Measurements from ENCODE around the gene FGFRL1.

FGFRL1 gene

DNA sequence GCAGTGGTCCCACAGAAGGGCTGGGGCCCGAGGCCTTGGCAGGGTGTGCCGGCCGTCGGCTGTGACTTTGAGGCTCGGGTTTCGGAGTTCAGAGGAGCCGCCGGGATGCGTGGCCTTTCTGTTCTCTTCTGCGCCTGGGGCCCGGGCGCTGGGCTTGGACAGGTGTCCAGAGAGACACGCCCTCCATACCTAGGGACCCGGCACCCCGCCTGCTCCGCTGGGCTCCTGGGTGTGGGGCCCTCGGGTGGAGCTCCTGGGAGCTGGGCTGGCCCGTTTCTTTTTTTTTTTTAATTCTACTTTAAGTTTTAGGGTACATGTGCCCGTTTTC lies 11.3 kb downstream of the FGFRL1 start:
- Histone ChIP-seq H3K9ac (0 out of 2 replicates have a peak overlapping the region, but pooled peaks have one; percentile 19), H3K27me3 (no peaks in the 10 kb centered on the region), H3K4me2 (peak overlapping the region; percentile 81), H3K4me1 (peaks cover 71% of the 10 kb centered on the region), H3K36me3 (peaks cover 45% of the 10 kb centered on the region), H3K27ac (peak overlapping the region; percentile 66), H3K4me3 (no peak overlapping the region), H4K20me1 (peaks cover 85% of the 10 kb centered on the region), H3K9me3 (no peaks in the 10 kb centered on the region)
- no peak for TF ChIP-seq Cebpa-rat (IDR thresholded peaks at IDR 0.05)

DNA sequence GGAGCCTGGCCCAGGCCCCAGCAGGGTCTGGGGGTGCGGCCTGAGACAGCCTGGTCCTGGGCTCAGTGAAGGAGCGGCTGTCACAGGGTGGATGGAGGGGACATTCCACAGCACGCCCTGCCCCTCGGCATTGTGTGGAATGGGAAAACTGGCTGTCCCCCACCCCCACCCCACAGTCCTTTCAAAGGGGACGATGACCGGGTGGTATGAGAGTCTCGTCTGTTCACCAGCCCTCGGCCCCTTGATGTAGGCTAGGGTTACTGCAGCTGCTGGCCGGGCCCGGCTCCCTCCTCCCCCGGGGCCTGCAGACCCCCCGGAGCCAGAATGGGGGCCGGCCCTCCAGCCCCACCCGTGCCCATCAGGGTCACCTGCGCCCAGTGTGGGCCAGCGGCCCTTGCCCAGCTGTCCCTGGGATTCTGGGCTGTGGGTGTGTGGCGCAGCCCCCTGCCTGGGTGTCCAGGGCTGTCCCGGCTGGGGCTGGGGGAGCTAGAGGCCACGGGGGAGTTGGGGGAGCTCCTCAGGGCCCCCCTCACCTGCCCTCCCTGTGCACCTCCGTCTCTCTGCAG lies 11.7 kb downstream of the FGFRL1 start:
- Histone ChIP-seq H3K4me1 (peaks cover 67% of the 10 kb centered on the region), H3K4me3 (no peak overlapping the region), H3K4me2 (peak overlapping the region; percentile 81; the same call in 1 of the 2 replicates), H3K36me3 (peaks cover 45% of the 10 kb centered on the region), H3K9ac (0 out of 2 replicates have a peak overlapping the region, but pooled peaks have one; percentile 19), H3K9me3 (no peaks in the 10 kb centered on the region), H3K27ac (peak overlapping the region; percentile 66), H3K27me3 (no peaks in the 10 kb centered on the region), H4K20me1 (peaks cover 80% of the 10 kb centered on the region)
- TF ChIP-seq Cebpa-rat (IDR thresholded peaks at IDR 0.05) = no peak

- H3K4me1 ChIP-seq = peaks cover 61% of the 10 kb centered on the region
- no peaks in the 10 kb centered on the region for H3K9me3 ChIP-seq
- H3K27me3 ChIP-seq = no peaks in the 10 kb centered on the region
- TF ChIP-seq Cebpa-rat (IDR thresholded peaks at IDR 0.05) = no peak
- H3K4me3 ChIP-seq = no peak overlapping the region
- H3K9ac ChIP-seq = no peak overlapping the region
- H3K36me3 ChIP-seq = peaks cover 45% of the 10 kb centered on the region
- H4K20me1 ChIP-seq = peaks cover 71% of the 10 kb centered on the region
- H3K4me2 ChIP-seq = no peak overlapping the region
- no peak overlapping the region for H3K27ac ChIP-seq
Measured at GRCh38 chr4:1023895-1024740, 12.7 kb downstream of the FGFRL1 start.

GRCh38 chr4:1024882-1025545 lies 13.6 kb downstream of the FGFRL1 start:
- H3K9ac ChIP-seq = no peak overlapping the region
- H3K4me3 ChIP-seq = no peak overlapping the region
- no peaks in the 10 kb centered on the region for H3K27me3 ChIP-seq
- peaks cover 45% of the 10 kb centered on the region for H3K36me3 ChIP-seq
- TF ChIP-seq Cebpa-rat (IDR thresholded peaks at IDR 0.05) = no peak
- H3K27ac ChIP-seq = no peak overlapping the region
- peaks cover 68% of the 10 kb centered on the region for H4K20me1 ChIP-seq
- H3K4me2 ChIP-seq = no peak overlapping the region
- H3K9me3 ChIP-seq = no peaks in the 10 kb centered on the region
- H3K4me1 ChIP-seq = peaks cover 61% of the 10 kb centered on the region

DNA sequence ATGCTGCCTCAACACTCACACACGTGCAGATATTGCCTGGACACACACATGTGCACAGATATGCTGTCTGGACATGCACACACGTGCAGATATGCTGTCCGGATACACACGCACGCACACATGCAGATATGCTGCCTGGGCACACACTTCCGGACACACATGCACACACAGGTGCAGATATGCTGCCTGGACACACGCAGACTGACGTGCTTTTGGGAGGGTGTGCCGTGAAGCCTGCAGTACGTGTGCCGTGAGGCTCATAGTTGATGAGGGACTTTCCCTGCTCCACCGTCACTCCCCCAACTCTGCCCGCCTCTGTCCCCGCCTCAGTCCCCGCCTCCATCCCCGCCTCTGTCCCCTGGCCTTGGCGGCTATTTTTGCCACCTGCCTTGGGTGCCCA lies 14.7 kb downstream of the FGFRL1 start:
- peak overlapping the region; percentile 50 for H3K4me2 ChIP-seq
- H3K27ac ChIP-seq = no peak overlapping the region
- TF ChIP-seq Cebpa-rat (IDR thresholded peaks at IDR 0.05) = no peak
- H3K36me3 ChIP-seq = peaks cover 45% of the 10 kb centered on the region
- H3K9me3 ChIP-seq = no peaks in the 10 kb centered on the region
- H4K20me1 ChIP-seq = peaks cover 72% of the 10 kb centered on the region
- H3K4me1 ChIP-seq = peaks cover 67% of the 10 kb centered on the region
- no peak overlapping the region for H3K9ac ChIP-seq
- no peak overlapping the region for H3K4me3 ChIP-seq
- H3K27me3 ChIP-seq = peaks cover 4% of the 10 kb centered on the region; the same call in 1 of the 2 replicates

GRCh38 chr4:1027219-1027914 lies 15.9 kb downstream of the FGFRL1 start:
- H3K4me2 ChIP-seq = no peak overlapping the region; the same call in 1 of the 2 replicates
- H4K20me1 ChIP-seq = peaks cover 72% of the 10 kb centered on the region
- H3K9ac ChIP-seq = no peak overlapping the region
- no peak overlapping the region for H3K4me3 ChIP-seq
- peaks cover 17% of the 10 kb centered on the region for H3K27me3 ChIP-seq
- no peaks in the 10 kb centered on the region for H3K9me3 ChIP-seq
- peaks cover 42% of the 10 kb centered on the region for H3K36me3 ChIP-seq
- peaks cover 67% of the 10 kb centered on the region for H3K4me1 ChIP-seq
- TF ChIP-seq Cebpa-rat (IDR thresholded peaks at IDR 0.05) = no peak
- no peak overlapping the region for H3K27ac ChIP-seq

DNA sequence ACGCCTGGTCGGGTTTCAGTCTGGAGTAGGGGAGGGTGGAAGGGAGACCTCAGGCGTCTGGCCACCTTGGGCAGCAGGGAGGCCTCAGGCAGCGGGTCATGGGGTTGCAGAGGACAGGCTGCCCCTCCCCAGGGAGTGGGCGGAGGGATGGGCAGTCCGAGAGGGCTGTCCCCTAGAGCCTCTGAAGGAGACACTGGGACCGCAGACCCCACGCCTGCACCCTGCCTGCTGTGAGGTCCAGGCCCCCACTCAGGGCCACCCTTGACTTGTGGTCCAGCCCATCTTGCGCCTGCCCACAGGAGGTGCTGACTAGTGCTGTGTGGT lies 16.5 kb downstream of the FGFRL1 start:
- Histone ChIP-seq H3K4me3 (no peak overlapping the region), H3K4me2 (no peak overlapping the region), H4K20me1 (peaks cover 72% of the 10 kb centered on the region), H3K9ac (no peak overlapping the region), H3K36me3 (peaks cover 37% of the 10 kb centered on the region), H3K4me1 (peaks cover 67% of the 10 kb centered on the region), H3K9me3 (no peaks in the 10 kb centered on the region), H3K27me3 (peaks cover 22% of the 10 kb centered on the region), H3K27ac (no peak overlapping the region)
- TF ChIP-seq Cebpa-rat (IDR thresholded peaks at IDR 0.05) = no peak

GRCh38 chr4:1028574-1029220 lies 17.3 kb downstream of the FGFRL1 start:
- no peak overlapping the region for H3K9ac ChIP-seq
- H4K20me1 ChIP-seq = peaks cover 74% of the 10 kb centered on the region
- no peak for TF ChIP-seq Cebpa-rat (IDR thresholded peaks at IDR 0.05)
- H3K9me3 ChIP-seq = no peaks in the 10 kb centered on the region
- H3K27ac ChIP-seq = no peak overlapping the region
- peaks cover 70% of the 10 kb centered on the region for H3K4me1 ChIP-seq
- peaks cover 30% of the 10 kb centered on the region for H3K36me3 ChIP-seq
- peak overlapping the region; percentile 90 for H3K4me2 ChIP-seq
- peaks cover 30% of the 10 kb centered on the region for H3K27me3 ChIP-seq
- H3K4me3 ChIP-seq = no peak overlapping the region

DNA sequence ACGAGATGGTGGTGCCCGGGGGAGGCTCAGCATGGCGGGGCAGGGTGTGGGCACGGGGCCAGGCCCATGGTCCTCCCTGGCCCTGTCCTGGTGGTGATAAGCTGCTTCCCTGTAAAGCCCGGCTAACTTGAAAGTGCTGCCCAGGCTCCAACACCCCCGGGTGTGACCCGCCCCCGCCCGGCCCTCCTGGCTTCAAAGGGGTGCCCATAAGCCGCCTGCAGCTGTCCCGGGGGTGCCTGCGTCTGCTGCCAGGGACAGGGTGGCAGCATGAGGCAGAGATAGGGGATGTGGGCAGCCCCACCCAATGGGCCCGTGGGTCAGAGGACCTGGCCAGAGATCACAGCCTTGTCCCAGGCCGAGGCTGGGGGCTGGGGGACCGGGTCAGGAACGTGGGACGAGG lies 18.1 kb downstream of the FGFRL1 start:
- H3K9ac ChIP-seq = no peak overlapping the region
- no peak overlapping the region; the same call in 1 of the 2 replicates for H3K4me3 ChIP-seq

More for the DNA sequence above, 18.1 kb downstream of the FGFRL1 start:
- no peaks in the 10 kb centered on the region for H3K9me3 ChIP-seq
- no peak for TF ChIP-seq Cebpa-rat (IDR thresholded peaks at IDR 0.05)
- H3K27ac ChIP-seq = no peak overlapping the region
- H3K4me1 ChIP-seq = peaks cover 70% of the 10 kb centered on the region
- H3K36me3 ChIP-seq = peaks cover 24% of the 10 kb centered on the region
- H3K4me2 ChIP-seq = peak overlapping the region; percentile 90
- H4K20me1 ChIP-seq = peaks cover 74% of the 10 kb centered on the region
- H3K27me3 ChIP-seq = peaks cover 39% of the 10 kb centered on the region

Measured in BLaER1 (cell line).